ENCODE results near the gene MSMP. TPM values are rescaled to one million over a fixed set of nuclear protein-coding genes. Genes with fewer than 3 reads are reported as not detected.
A peak's percentile ranks its signal among the peaks of the same experiment; 100 is the strongest.

Gene MSMP
- total RNA-seq, 1 donor from 2014 or later: not detected

GRCh38 chr9:35760651-35761050 lies 6.6 kb upstream of the MSMP start:
- no peak for TF ChIP-seq CTCF (conservative IDR thresholded peaks at IDR 0.05; ENCODE audit: low read depth, low read length)
- no peak overlapping the region for H3K4me3 ChIP-seq (ENCODE audit: low read depth, low read length)
- no peak for DNase-seq (ENCODE audit: low read depth)

GRCh38 chr9:35759795-35760194 lies 5.7 kb upstream of the MSMP start:
- no peak for DNase-seq (ENCODE audit: low read depth)
- H3K4me3 ChIP-seq (ENCODE audit: low read depth, low read length): no peak overlapping the region
- no peak for TF ChIP-seq CTCF (conservative IDR thresholded peaks at IDR 0.05; ENCODE audit: low read depth, low read length)

GRCh38 chr9:35758475-35759050 lies 4.5 kb upstream of the MSMP start:
- peak overlapping the region; percentile 91 for H3K4me3 ChIP-seq (ENCODE audit: low read depth, low read length)
- no peak for TF ChIP-seq CTCF (conservative IDR thresholded peaks at IDR 0.05; ENCODE audit: low read depth, low read length)
- no peak for DNase-seq (ENCODE audit: low read depth)

- DNase-seq (ENCODE audit: low read depth): no peak
- no peak for TF ChIP-seq CTCF (conservative IDR thresholded peaks at IDR 0.05; ENCODE audit: low read depth, low read length)
- peak overlapping the region; percentile 91 for H3K4me3 ChIP-seq (ENCODE audit: low read depth, low read length)
Observed at GRCh38 chr9:35757892-35758275, 3.8 kb upstream of the MSMP start.

- H3K4me3 ChIP-seq (ENCODE audit: low read depth, low read length): peak overlapping the region; percentile 91
- DNase-seq (ENCODE audit: low read depth): no peak
- TF ChIP-seq CTCF (conservative IDR thresholded peaks at IDR 0.05; ENCODE audit: low read depth, low read length): no peak
Observed at GRCh38 chr9:35757226-35757891, 3.3 kb upstream of the MSMP start.

- H3K4me3 ChIP-seq (ENCODE audit: low read depth, low read length): peak overlapping the region; percentile 91
- TF ChIP-seq CTCF (conservative IDR thresholded peaks at IDR 0.05; ENCODE audit: low read depth, low read length): peak; percentile 74
- DNase-seq (ENCODE audit: low read depth): no peak
Observed at GRCh38 chr9:35756275-35757225, 2.5 kb upstream of the MSMP start.

Data from epithelial cell of proximal tubule (primary cell).